Skeletal muscle satellite cell (primary cell): ENCODE data around the gene DEAF1.

Experiments used
- H3K27me3 ChIP-seq: 2 replicates; pipeline ENCODE4 v1.7.0; 2013; ENCODE audit warnings: low read length; ENCODE audit not compliant: control insufficient read depth, insufficient read depth
- H3K36me3 ChIP-seq: 2 replicates; pipeline ENCODE4 v1.7.0; 2013; ENCODE audit warnings: mild to moderate bottlenecking, control low read depth, low read length; ENCODE audit not compliant: insufficient read depth
- H3K4me1 ChIP-seq: 2 replicates; pipeline ENCODE4 v1.7.0; 2013; ENCODE audit warnings: low read length; ENCODE audit not compliant: control insufficient read depth, insufficient read depth
- H3K4me2 ChIP-seq: 2 replicates; pipeline ENCODE4 v1.7.0; 2013; ENCODE audit warnings: mild to moderate bottlenecking, low read length
- H3K4me3 ChIP-seq: 2 replicates; pipeline ENCODE4 v1.7.0; 2013; ENCODE audit warnings: low read length
- H3K9ac ChIP-seq: 2 replicates; pipeline ENCODE4 v1.7.0; 2013; ENCODE audit warnings: mild to moderate bottlenecking, low read depth, low read length, moderate library complexity
- H3K9me3 ChIP-seq: replicated peaks from 2 replicates; pipeline ENCODE4 v1.7.0; 2013; ENCODE audit warnings: mild to moderate bottlenecking, control low read depth, low read length

The DEAF1 gene

GRCh38 chr11:687751-688150 is 7.3 kb downstream of the DEAF1 start:
- H3K36me3 ChIP-seq, result peaks cover 46% of the 10 kb centered on the region
- peaks cover 2% of the 10 kb centered on the region for H3K4me1 ChIP-seq
- H3K9me3 ChIP-seq, result no peaks in the 10 kb centered on the region
- H3K27me3 ChIP-seq, result no peaks in the 10 kb centered on the region
- H3K9ac ChIP-seq, result no peak overlapping the region
- H3K4me3 ChIP-seq, result no peak overlapping the region
- no peak overlapping the region for H3K4me2 ChIP-seq

- Histone ChIP-seq H3K4me2 (no peak overlapping the region), H3K9me3 (no peaks in the 10 kb centered on the region), H3K4me1 (no peaks in the 10 kb centered on the region), H3K36me3 (peaks cover 56% of the 10 kb centered on the region), H3K9ac (no peak overlapping the region), H3K27me3 (no peaks in the 10 kb centered on the region), H3K4me3 (no peak overlapping the region)
Measured at GRCh38 chr11:686451-687243, 8.4 kb downstream of the DEAF1 start.

- Histone ChIP-seq H3K36me3 (peaks cover 54% of the 10 kb centered on the region), H3K4me1 (no peaks in the 10 kb centered on the region), H3K27me3 (no peaks in the 10 kb centered on the region), H3K9ac (no peak overlapping the region), H3K9me3 (no peaks in the 10 kb centered on the region), H3K4me2 (no peak overlapping the region), H3K4me3 (no peak overlapping the region)
Measured at GRCh38 chr11:680970-681369, 14.1 kb downstream of the DEAF1 start.

DNA sequence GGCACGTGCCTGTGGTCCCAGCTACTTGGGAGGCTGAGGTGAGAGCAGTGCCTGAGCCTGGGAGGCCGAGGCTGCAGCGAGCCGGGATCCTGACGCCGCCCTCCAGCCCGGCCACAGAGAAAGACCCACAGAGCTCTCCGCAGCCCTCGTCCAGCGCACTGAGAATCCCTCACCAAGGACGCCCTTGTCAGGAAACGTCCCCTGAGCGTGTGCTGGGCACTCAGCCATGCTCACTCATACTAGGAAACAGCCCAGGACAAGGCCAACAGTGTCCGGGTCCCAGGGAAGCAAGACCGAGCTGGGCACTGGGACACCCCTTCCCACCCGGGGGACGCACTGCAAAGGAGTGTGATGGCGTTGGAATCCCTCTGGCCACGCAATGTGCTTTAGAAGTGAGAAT is 14.5 kb downstream of the DEAF1 start:
- no peak overlapping the region for H3K4me3 ChIP-seq
- no peak overlapping the region for H3K4me2 ChIP-seq
- no peaks in the 10 kb centered on the region for H3K9me3 ChIP-seq
- H3K9ac ChIP-seq, result no peak overlapping the region
- no peaks in the 10 kb centered on the region for H3K4me1 ChIP-seq
- peaks cover 54% of the 10 kb centered on the region for H3K36me3 ChIP-seq
- no peaks in the 10 kb centered on the region for H3K27me3 ChIP-seq

DNA sequence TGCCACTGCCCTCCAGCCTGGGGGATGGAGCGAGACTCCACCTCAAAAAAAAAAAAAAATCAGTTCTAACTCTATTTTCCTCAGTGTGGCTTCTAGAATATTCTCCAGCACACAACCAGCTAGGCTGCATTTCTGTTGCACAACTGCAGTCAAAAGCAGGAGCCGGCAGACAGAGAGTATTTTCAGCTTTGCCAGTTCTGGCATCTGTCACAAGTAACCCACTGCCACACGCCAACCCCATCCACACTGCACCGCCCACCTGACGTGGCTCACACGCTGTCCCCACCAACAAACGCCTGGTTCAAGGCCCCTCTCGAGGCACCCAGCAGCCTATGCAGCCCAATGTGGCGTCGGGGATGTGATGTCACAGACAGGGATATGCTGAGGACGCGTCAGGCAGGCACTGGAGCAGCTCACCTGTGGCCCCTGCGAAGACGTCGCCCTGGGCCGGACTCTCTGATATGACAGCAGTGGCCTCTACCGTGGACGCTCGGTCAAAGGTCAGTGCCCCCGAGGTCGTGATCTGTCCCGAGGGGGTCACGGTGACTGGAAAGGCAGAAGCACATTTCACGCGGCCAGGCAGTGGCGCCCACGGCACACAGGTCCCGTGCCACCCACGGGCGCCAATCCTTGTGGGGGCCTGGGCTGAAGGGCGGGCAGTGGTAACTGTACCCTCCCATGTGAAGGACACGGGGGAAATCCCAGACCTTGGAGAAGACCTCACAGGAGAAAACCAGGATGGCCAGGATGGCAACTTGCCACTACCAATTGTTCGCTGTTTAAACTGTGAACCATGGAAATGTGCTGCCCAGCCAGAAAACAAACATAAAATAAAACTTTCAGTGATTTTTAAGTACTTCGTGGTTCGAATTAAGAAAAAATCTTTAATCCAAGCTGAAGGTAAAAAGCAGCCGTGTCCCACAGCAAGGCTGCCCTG is 15.5 kb downstream of the DEAF1 start:
- Histone ChIP-seq H3K36me3 (peaks cover 51% of the 10 kb centered on the region), H3K9me3 (no peaks in the 10 kb centered on the region), H3K4me3 (no peak overlapping the region), H3K27me3 (no peaks in the 10 kb centered on the region), H3K4me1 (no peaks in the 10 kb centered on the region), H3K4me2 (no peak overlapping the region), H3K9ac (no peak overlapping the region)

DNA sequence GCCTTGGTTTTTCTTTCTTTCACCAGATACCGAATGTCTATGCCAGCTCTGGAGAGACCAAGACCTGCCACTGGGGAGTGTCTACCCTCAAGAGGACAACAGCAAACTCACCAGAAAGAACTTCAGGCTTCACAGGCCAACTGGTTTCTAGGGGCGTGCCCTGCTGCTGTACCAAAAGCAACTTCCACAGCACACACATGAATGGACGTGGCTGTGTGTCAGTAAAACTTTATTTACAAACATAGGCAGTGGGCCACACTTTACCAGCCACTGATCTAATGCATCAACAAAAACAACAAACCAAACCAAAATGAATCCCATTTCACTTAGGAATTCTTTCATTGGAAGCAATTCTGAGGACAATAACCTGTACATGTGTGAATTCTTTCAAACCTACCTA is 16.7 kb downstream of the DEAF1 start:
- peaks cover 52% of the 10 kb centered on the region for H3K36me3 ChIP-seq
- no peak overlapping the region for H3K9ac ChIP-seq
- no peaks in the 10 kb centered on the region for H3K4me1 ChIP-seq
- H3K27me3 ChIP-seq, result no peaks in the 10 kb centered on the region
- H3K4me2 ChIP-seq, result no peak overlapping the region
- H3K4me3 ChIP-seq, result no peak overlapping the region
- H3K9me3 ChIP-seq, result no peaks in the 10 kb centered on the region

DNA sequence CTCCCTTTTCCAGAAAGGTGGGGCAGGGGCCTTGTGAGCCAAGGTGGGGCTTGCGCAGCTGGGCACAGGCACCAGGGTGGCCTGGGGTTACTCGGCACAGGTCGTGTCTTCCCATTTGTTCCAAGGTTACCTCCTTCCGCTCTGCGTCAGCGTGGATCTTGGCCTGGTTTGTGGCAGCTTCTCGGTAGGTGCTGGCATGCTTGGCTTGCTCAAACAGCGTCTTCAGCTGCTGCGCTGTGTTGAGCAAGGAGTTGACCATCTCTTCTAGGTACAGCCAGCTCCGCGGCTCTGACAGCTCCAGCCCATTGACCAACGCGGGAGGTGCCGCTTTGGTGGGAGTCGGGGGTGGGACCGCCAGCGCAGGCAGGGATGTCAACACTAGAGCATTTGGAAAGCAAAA is 20.6 kb downstream of the DEAF1 start:
- Histone ChIP-seq H3K4me2 (no peak overlapping the region), H3K9ac (no peak overlapping the region), H3K36me3 (peaks cover 29% of the 10 kb centered on the region), H3K9me3 (no peaks in the 10 kb centered on the region), H3K4me3 (no peak overlapping the region), H3K27me3 (no peaks in the 10 kb centered on the region), H3K4me1 (no peaks in the 10 kb centered on the region)

GRCh38 chr11:673866-674265 is 21.2 kb downstream of the DEAF1 start:
- no peaks in the 10 kb centered on the region for H3K9me3 ChIP-seq
- no peak overlapping the region for H3K4me2 ChIP-seq
- peaks cover 27% of the 10 kb centered on the region for H3K36me3 ChIP-seq
- H3K27me3 ChIP-seq, result no peaks in the 10 kb centered on the region
- no peak overlapping the region for H3K9ac ChIP-seq
- no peak overlapping the region for H3K4me3 ChIP-seq
- H3K4me1 ChIP-seq, result no peaks in the 10 kb centered on the region

- peak overlapping the region; percentile 34 for H3K9ac ChIP-seq
- H3K4me1 ChIP-seq, result peaks cover 18% of the 10 kb centered on the region
- H3K9me3 ChIP-seq, result no peaks in the 10 kb centered on the region
- H3K27me3 ChIP-seq, result no peaks in the 10 kb centered on the region
- H3K4me2 ChIP-seq, result peak overlapping the region; percentile 70
- H3K36me3 ChIP-seq, result peaks cover 9% of the 10 kb centered on the region
- peak overlapping the region; percentile 20 for H3K4me3 ChIP-seq
Measured at GRCh38 chr11:665704-666281, 29.2 kb downstream of the DEAF1 start.

DNA sequence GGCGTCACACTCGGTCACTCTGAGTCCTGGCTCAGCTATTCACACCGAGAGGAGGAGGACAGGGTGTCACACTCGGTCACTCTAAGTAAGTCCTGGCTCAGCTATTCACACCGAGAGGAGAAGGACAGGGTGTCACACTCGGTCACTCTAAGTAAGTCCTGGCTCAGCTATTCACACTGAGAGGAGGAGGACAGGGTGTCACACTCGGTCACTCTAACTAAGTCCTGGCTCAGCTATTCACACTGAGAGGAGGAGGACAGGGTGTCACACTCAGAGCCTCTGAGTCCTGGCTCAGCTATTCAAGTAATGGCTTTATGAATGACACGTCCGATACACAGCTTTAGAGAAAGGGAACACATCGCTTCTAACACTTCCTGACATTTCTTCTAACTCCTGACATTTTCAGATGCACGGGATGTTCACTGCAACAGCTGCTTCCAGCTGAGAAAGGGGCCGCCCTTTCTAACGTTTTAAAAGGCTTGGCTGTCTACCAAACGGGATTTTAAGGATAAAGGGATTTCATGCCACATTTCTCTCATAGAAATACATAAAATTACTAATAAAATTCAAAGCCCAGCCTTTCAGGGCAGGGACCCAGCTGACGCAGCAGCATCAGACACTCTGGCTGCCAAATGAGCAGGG is 29.8 kb downstream of the DEAF1 start:
- Histone ChIP-seq H3K36me3 (peaks cover 15% of the 10 kb centered on the region), H3K9me3 (no peaks in the 10 kb centered on the region), H3K9ac (peak overlapping the region; percentile 34), H3K27me3 (no peaks in the 10 kb centered on the region), H3K4me1 (peaks cover 18% of the 10 kb centered on the region), H3K4me3 (peak overlapping the region; percentile 20), H3K4me2 (peak overlapping the region; percentile 70)

- Histone ChIP-seq H3K36me3 (peaks cover 27% of the 10 kb centered on the region), H3K4me1 (peaks cover 18% of the 10 kb centered on the region), H3K4me3 (no peak overlapping the region)
Measured at GRCh38 chr11:662689-663274, 32.2 kb downstream of the DEAF1 start.

More at GRCh38 chr11:662689-663274, 32.2 kb downstream of the DEAF1 start:
- no peak overlapping the region for H3K4me2 ChIP-seq
- no peaks in the 10 kb centered on the region for H3K27me3 ChIP-seq
- H3K9me3 ChIP-seq, result no peaks in the 10 kb centered on the region
- no peak overlapping the region for H3K9ac ChIP-seq
